AG20443 (cell line): Measurements from ENCODE around the gene NEXMIF.
"Not testable (repeated sequence)": the region's sequence is repeated elsewhere in the genome, so short reads cannot be mapped to it uniquely, and the experiment has no call there.

Experiments
- DNase-seq: peaks from one replicate; pipeline ENCODE4 v3.0.0; 2012; ENCODE audit warnings: low spot score, mixed read lengths

NEXMIF gene

GRCh38 chrX:74925225-74926088 lies at the start of gene NEXMIF:
NEXMIF (minus strand) TSS chrX:74925452.
- peak; percentile 60 for DNase-seq

DNA sequence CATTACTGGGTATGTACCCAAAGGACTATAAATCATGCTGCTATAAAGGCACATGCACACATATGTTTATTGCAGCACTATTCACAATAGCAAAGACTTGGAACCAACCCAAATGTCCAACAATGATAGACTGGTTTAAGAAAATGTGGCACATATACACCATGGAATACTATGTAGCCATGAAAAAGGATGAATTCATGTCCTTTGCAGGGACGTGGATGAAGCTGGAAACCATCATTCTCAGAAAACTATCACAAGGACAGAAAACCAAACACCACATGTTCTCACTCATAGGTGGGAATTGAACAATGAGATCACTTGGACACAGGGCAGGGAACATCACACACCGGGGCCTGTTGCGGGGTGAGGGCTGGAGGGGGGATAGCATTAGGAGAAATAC lies 36.7 kb upstream of the NEXMIF start:
- DNase-seq, result not testable (repeated sequence)

DNA sequence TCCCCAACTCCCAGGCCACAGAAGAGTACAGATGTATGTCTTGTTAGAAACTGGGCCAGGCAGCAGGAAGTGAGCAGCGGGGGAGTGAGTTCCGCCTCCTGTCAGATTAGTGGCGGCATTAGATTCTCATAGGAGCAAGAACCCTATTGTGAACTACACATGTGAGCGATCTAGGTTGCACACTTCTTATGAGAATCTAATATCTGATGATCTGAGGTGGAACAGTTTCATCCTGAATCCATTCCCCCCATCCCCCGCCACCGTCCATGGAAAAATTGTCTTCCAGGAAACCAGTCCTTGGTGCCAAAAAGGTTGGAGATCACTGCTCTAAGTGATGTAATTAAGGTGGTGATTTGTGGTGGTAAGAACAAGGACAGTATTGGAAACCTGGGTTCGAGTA lies 24.5 kb upstream of the NEXMIF start:
- DNase-seq, result no peak

- DNase-seq, result no peak
Observed at GRCh38 chrX:74940414-74940813, 15.2 kb upstream of the NEXMIF start.

- DNase-seq, result no peak
Observed at GRCh38 chrX:74931214-74931613, 6.0 kb upstream of the NEXMIF start.

DNA sequence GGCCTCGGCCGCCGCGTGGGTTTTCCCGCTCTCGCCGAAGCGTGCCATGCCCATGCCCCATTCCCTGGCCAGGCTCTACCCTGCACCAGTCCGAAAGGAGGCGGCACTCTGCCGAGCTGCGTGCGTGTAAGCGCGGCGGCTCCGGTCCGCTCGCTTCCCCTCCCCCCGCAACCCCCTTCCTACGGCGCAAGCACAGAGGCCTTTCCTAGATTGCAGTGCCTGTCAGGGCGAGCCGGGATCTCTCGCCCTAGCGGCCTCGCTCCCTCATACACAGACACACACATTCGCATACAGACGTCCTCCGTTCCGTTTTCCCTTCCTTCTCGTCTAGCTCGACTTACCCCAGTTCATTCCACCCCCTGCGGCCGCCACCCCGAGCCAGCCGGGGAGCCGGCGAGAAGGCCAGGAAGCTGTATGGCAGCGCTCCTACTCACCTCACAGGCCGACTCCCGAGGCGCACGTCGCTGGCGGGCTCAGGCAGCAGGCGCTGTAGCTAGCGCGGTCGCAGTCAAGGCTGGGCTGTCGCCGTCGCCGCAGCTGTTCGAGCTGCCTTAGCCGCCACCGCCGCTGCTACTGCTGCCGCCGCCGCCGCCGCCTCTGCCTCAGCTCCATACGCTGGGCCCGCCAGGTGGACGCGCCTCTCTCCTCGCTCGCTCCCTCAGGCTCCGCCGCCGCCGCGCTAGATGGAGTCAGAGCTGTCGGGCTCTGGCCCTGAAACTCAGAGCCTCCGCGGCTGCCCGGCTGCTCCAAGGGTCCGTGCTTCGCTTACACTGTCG lies 615 bp downstream of the NEXMIF start:
- peak; percentile 20 for DNase-seq

DNA sequence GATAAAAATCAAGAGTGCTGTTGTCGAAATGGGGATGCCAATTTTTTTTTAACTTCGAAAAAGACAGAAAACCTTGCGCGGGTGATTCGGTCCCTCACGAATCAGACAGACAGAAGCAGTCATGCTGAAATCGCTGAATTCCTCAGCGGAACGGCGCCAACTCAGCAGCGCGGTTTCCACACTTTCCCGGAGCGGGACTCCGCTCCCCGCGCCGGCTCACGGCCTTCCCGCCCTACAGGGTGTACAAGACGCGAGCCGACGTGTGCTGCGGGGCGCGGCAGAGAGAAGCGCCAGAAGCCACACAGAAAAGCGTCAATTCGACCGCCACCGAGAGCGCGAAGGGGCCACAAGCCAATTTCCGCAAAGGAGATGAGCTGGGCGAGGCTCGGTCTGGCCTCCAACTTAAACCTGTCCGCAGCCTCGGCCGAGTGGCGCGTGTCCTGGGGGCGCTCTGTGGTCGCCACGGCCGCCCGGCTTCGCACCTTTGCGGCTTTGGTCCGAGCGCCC lies 1.3 kb downstream of the NEXMIF start:
- DNase-seq, result peak; percentile 3

DNA sequence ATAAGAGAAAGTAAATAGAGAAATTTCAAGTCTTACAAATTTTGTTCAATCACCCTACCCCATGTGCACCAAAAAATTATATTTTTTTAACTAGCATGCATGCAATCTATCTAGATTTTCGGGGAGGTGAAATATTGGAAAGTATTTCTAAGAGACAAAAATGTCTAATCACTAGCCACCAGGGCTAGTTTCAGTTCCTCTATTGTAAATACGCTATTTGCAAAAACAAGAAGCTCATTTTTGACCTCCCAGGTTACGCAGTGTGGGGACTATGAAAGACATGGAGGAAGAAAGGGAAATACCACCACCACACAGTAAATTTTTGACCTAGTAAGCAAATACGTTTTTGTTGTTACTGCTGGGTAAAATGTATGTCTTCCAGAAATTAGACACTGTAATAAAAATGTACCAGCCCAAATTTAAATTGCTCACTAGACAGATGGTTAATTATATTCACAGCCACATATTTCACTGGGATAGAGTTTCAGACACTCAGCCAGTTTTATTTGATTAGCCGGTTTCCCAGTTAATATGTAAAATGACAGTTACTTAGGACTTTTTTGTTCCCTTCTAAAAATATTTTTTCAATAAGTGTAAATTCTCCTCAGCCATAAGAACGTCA lies 2.2 kb downstream of the NEXMIF start:
- DNase-seq, result no peak

GRCh38 chrX:74911494-74911893 lies 13.8 kb downstream of the NEXMIF start:
- DNase-seq, result no peak

DNA sequence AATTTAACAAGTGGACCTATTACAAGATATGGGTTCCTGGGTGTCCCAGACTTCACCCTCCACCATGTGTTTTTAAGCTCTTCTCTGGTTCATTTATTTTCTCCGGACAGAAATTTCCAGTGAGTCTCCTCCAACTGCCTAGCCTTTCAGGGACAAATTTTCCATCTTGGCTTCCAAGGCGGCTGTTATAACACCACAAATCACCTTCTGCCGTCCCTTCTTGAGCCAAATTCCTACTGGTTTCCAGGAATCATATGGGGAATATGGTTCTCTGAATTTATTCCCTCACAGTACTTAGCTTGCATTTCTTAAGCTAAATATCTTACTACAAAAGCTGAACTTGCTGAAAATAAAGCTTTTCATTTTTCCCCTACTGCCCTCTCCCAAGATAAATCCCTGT lies 18.8 kb downstream of the NEXMIF start:
- DNase-seq, result no peak

GRCh38 chrX:74902806-74903205 lies 22.4 kb downstream of the NEXMIF start:
- DNase-seq, result no peak

DNA sequence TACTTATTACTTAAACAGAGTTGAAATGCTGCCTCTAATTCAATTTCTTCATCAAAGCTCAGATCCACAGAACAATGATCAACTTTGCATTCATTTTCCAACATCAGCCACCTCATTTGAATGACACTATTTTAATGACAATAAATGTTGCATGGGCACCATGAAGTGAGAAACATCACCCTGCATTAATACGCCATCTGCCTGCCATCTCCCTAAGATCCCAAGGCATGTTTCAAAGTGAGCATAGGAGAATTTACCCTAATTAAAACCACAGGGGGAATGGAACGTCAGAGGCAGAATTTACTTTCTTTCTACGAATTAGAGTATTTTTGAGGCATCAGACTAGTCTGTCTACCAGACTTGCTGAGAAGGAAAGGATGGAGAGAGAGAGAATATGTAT lies 32.7 kb downstream of the NEXMIF start:
- no peak for DNase-seq

DNA sequence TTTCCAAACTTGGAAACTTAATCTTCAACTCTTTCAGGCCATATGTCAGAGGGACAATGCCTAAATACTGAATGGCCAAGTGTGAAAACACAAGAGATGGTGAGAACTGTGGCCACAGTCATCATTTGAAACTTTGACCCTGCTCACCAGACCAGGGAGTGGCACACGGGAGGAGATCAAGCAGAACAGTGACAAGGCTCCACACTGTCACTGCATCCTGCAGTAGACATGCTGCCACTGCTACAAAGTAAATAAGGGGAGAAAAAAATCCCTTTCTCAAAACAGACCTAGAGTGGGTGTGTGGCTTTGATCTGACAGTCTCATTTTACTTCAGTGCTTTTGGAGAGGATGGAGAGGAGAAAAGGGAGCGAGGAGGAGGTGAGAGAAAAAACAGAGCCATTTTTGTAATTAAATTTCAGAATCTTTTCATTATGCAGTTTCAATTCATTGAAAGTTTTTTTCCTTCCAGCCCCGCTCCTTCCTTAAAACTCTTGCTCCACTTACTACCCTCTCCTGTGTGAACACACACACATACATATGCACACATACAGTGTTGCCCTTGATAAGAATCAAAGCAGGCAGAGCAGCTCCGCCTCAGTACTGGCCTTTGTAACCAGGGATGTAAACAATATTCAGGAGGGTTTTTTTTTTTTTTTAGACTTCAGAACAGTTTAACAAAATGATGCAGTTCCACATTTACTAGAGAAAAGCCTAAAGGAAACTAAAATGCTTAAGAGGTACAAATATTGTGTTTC lies 34.4 kb downstream of the NEXMIF start:
- no peak for DNase-seq

GRCh38 chrX:74882383-74882782 lies 42.9 kb downstream of the NEXMIF start:
- not testable (repeated sequence) for DNase-seq

GRCh38 chrX:74865725-74866124 lies 59.5 kb downstream of the NEXMIF start:
- DNase-seq, result no peak

DNA sequence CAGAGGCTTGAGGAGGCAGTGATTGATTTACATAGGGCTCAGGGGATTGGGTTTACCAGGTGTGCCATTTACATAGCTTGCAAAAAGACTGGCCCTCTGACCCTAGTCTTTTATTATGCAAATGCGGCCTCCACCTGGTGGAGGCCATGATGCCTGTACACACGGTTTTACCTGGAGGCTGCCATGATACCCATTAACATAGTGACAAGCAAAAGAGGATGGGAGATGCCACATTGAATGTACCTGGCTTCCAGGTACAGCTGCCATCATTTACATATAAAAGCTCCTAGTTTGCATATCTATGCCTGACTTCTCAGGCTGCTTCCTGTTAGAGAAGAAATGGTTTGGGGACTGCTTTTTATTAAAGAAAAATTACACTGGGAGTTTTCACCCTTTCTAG lies 72.0 kb downstream of the NEXMIF start:
- DNase-seq, result no peak

DNA sequence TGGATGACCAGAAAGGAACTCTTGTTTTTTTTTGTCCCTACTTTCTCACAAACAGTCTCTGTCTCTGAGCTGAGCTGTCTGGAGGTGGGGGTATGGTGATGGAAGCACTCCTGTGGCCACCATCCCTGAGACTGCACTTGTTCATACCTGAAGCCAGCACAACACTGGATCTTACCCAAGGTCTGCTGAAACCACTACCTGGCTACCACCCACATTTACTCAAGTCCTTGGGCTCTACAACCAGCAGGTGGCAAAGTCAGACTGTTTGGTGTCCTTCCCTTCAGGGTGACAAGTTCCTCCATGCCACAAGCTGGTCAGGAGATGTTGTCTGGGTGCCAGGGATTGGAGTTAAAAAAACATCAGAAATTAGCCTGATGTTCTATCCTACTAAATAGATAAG lies 89.7 kb downstream of the NEXMIF start:
- no peak for DNase-seq

GRCh38 chrX:74819797-74820196 lies 105.5 kb downstream of the NEXMIF start:
- not testable (repeated sequence) for DNase-seq

DNA sequence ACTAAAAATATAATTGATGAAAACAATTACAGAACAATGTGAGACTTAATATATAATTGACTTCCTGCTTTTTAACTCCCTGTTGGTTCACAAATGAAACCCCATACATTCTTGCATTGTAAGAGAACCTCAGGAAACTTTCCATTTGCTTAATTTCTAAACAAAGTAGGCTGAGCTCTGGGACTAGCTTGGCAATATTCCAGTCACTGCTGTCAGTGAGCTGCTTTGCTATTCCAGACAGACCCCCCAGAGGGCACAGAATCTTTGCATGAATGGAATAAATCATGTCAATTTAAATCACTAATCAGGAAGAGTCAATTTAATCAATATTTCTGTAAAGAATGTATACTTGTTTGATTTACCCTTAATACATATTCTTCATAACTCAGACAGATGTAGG lies 110.6 kb downstream of the NEXMIF start:
- no peak for DNase-seq

GRCh38 chrX:74804574-74804973 lies 120.7 kb downstream of the NEXMIF start:
- no peak for DNase-seq

DNA sequence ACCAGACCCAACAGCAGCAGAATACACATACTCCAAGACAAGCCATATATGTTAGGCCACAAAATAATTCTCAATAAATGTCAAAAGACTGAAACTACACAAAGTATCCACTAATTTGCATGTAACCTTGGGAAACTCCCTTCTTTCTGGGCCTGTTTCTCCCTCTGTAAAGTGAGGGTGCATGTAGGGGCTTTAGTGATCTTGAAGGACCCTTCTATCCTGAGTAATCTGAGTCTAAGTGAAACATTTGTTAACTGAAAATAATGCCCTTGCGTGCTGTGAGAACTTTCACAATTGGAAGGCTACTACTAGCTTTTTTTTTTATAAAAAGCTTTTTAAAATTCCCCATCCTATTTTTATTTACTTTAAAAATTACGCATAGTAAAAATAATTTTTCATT lies 125.2 kb downstream of the NEXMIF start:
- DNase-seq, result no peak

DNA sequence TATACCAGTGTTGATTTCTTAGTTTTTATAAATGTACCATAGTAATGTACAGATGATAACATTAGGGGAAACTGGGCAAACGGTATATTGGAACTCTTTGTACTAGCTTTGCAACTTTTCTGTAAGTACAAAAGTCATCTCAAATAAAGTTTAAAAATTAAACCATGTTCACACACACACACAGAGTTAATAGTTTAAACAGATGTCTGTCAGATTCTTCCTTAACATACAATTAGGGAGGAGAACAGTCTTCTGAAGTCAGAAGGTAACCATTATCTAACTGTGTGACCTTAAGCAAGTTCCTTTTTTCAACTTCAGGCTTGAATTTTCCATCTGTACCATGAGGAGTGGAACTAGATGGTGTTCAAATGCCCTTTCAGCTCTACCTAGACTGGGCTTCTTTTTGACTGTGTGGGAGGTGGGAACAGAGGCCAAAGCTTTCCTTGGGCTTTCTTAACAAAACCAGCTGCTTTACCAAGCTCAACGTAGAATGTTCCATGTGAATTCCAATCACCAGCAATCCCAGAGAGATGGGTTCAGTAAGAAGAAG lies 127.8 kb downstream of the NEXMIF start:
- no peak for DNase-seq
